Fibroblast of skin of left quadriceps (primary cell): ENCODE data around the gene PLEKHO1.
A peak's percentile ranks its signal among the peaks of the same experiment; 100 is the strongest.
"Not testable (repeated sequence)": the region's sequence is repeated elsewhere in the genome, so short reads cannot be mapped to it uniquely, and the experiment has no call there.

ENCODE experiments used
- DNase-seq, 2 experiments: peaks; one replicate each; pipeline ENCODE4 v3.0.0-alpha.2; 2013; ENCODE audit warnings: low read depth in 2 of 2

Gene PLEKHO1

GRCh38 chr1:150173141-150173585, 23.4 kb downstream of the PLEKHO1 start:
- DNase-seq, result no peak

GRCh38 chr1:150176593-150176992, 26.9 kb downstream of the PLEKHO1 start:
- no peak for DNase-seq

GRCh38 chr1:150178548-150178947, 28.8 kb downstream of the PLEKHO1 start:
- DNase-seq, result no peak

DNA sequence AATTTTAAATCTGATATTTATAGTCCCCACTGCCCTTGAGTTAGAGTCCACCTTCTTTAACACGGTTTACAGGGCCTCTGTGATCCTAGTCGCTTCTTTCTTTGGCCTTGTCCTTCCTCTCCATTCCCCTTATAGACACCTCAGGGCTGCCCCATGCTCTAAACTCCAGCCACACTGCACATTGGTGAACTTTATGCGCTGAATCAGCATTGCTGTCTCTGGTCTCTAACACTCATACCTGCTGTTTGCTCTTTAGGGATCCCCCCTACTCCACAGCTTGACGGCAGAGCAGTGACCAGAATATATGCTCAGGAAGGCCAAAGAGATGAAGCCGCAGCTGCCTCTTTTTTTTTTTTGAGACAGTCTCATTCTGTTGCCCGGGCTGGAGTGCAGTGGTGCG, 30.2 kb downstream of the PLEKHO1 start:
- no peak for DNase-seq

- DNase-seq, result no peak
Measured at GRCh38 chr1:150180474-150180873, 30.8 kb downstream of the PLEKHO1 start.

GRCh38 chr1:150182247-150182646, 32.5 kb downstream of the PLEKHO1 start:
- no peak for DNase-seq

DNA sequence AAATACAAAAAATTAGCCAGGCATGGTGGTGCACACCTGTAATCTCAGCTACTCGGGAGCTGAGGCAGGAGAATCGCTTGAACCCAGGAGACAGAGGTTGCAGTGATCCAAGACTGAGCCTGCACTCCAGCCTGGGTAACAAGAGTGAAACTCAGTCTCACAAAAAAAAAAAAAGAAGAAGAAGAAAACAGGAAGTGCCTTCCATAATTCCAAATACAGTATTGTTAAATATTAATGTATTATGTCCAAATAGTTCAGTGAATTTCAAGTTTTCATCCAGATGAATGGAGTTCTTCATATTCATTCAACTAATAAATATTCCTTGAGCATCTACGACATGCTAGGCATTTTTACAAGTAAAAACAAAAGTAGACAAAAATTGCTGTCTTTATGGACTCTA, 33.3 kb downstream of the PLEKHO1 start:
- DNase-seq, result no peak

DNA sequence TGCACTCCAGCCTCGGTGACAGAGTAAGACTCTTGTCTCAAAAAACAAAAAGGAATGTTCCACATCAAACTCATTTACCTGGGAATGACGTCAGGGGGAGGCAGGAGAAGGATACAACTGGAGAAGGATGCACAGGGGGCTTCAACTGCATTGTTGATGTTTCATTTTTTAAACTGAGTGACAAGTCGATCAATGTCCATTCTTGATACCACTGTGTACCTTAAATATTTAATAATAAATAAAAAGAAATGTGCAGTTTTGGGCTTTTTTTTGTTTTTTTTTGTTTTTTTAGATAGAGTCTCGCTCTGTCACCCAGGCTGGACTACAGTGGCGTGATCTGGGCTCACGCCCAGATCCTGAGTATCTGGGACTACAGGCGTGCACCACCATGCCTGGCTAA, 35.8 kb downstream of the PLEKHO1 start:
- no peak for DNase-seq

DNA sequence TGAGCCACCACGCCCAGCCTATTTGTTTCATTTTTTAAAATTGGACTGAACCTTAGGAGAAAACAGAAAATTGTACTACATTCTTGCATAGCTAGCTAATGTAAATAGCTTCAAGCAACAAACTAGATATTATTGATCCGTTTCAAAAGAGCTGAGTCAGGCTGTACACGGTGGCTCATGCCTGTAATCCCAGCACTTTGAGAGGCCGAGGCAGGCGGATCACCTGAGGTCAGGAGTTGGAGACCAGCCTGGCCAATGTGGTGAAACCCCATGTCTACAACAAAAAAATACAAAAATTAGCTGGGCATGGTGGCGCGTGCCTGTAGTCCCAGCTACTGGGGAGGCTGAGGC, 36.7 kb downstream of the PLEKHO1 start:
- DNase-seq, result not testable (repeated sequence)

GRCh38 chr1:150186789-150187559, 37.3 kb downstream of the PLEKHO1 start:
- DNase-seq, result peak in 1 of 2 experiments; percentile 38

GRCh38 chr1:150187560-150187931, 37.8 kb downstream of the PLEKHO1 start:
- DNase-seq, result no peak

GRCh38 chr1:150192012-150192411, 42.3 kb downstream of the PLEKHO1 start:
- peak; percentile 72 to 73 for DNase-seq

DNA sequence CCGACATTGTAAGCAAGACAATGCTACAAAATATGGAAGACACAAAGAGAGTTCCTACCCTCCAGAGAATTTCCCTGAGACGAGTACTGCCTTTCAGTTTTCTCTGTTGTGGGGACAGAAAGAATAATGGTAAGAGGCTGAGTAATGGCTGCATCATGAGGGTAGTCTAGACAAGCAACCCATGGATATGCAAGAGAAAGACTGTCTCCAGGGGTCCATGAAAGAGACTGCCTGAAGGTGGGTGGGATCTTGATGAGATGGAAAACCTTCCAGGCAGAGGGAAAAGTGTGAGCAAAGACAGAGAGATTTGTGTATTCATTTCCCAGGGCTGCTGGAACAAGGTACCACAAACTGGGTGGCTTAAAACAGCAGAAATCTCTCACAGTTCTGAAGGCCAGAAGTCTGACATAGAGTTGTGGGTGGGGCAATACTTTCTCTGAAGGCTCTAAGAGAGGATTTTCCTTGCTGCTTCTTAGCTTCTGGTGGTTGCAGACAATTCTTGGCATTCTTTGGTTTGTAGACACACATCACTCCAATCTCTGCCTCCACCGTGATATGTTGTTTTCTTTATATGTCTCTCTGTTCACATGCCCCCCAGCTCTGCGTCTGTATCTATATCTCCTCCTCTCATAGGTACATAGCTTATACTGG, 44.8 kb downstream of the PLEKHO1 start:
- DNase-seq, result peak; percentile 33 to 44

DNA sequence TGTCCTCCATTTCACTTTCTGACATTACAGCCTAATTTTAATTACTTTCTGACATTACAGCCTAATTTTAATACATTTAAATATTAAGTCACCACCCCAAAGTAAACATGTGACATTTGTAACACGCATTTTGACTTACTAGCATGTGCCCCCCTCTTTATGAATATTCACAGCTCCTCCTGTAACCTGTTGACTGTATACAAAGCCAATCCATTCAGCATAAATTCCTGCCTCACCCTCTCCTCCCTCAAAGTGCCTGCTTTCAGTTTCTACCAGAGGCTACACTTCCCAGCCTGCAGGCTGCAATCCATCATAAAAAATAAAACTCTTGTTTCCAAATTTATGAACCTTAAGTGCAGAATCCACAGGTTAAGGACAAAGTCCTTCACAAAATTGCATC, 46.7 kb downstream of the PLEKHO1 start:
- no peak for DNase-seq

GRCh38 chr1:150207281-150207971, 57.7 kb downstream of the PLEKHO1 start:
- no peak for DNase-seq

DNA sequence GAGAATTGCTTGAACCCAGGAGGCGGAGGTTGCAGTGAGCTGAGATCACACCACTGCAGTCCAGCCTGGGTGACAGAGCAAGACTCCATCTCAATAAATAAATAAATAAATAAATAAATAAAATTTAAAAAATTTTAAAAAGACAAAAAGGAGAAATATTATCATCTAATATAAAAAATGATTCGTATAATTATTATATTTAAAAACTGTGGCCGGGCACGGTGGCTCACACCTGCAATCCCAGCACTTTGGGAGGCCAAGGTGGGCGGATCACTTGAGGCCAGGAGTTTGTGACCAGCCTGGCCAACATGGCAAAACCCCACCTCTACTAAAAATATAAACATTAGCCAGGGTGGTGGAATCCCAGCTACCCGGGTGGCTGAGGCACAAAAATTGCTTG, 58.7 kb downstream of the PLEKHO1 start:
- not testable (repeated sequence) for DNase-seq
